ENCODE results near the gene DCK.

DCK gene

GRCh38 chr4:71062436-71062835 lies 69.0 kb downstream of the DCK start:
- Histone ChIP-seq H3K36me3 (ENCODE audit: control insufficient read depth in 1 of 2, insufficient read depth in 2 of 2, low read depth in 1 of 2, low read length in 2 of 2) (no peaks in the 10 kb centered on the region), H4K8ac (ENCODE audit: low read length) (no peak overlapping the region), H4K91ac (ENCODE audit: low read length) (no peak overlapping the region), H2AFZ (ENCODE audit: low read depth, low read length) (no peak overlapping the region), H3K4ac (ENCODE audit: low read depth in 1 of 2, low read length in 2 of 2) (no peak overlapping the region), H3K4me2 (ENCODE audit: low read length, poor library complexity, severe bottlenecking) (no peak overlapping the region), H3K9me3 (ENCODE audit: control insufficient read depth, low read length) (no peaks in the 10 kb centered on the region), H3K18ac (ENCODE audit: low read depth in 1 of 2, low read length in 2 of 2) (no peak overlapping the region), H3K27ac (ENCODE audit: low read length, poor library complexity, severe bottlenecking) (no peak overlapping the region), H3K14ac (ENCODE audit: low read length in 2 of 2) (no peak overlapping the region), H2BK15ac (ENCODE audit: low read depth, poor library complexity, severe bottlenecking) (no peak overlapping the region), H3K27me3 (ENCODE audit: control insufficient read depth in 1 of 2, insufficient read depth in 1 of 2, low read length in 2 of 2) (no peaks in the 10 kb centered on the region), H2AK5ac (ENCODE audit: low read length, severe bottlenecking) (no peak overlapping the region), H3K9ac (ENCODE audit: low read length) (no peak overlapping the region), H3K79me1 (replicated peaks; ENCODE audit: low read length, poor library complexity, severe bottlenecking) (no peaks in the 10 kb centered on the region), H3K23ac (ENCODE audit: low read length in 2 of 2) (no peak overlapping the region), H3K4me1 (ENCODE audit: control insufficient read depth, insufficient read depth, low read depth, low read length) (no peaks in the 10 kb centered on the region), H2BK120ac (ENCODE audit: low read depth, low read length) (no peak overlapping the region), H3K4me3 (ENCODE audit: insufficient read depth in 1 of 2, low read depth in 1 of 2, low read length in 2 of 2) (no peak overlapping the region), H2BK12ac (ENCODE audit: low read length in 2 of 2) (no peak overlapping the region), H2BK5ac (ENCODE audit: low read depth, low read length, poor library complexity, severe bottlenecking) (no peak overlapping the region)
- DNase-seq = no peak
- no CpG with 5 or more reads among the region's 2 CpGs for WGBS

GRCh38 chr4:71063711-71064110 lies 70.3 kb downstream of the DCK start:
- no peak overlapping the region for H2AFZ ChIP-seq (ENCODE audit: low read depth, low read length)
- H4K91ac ChIP-seq (ENCODE audit: low read length) = no peak overlapping the region
- H2BK120ac ChIP-seq (ENCODE audit: low read depth, low read length) = no peak overlapping the region
- no peak overlapping the region for H2BK15ac ChIP-seq (ENCODE audit: low read depth, poor library complexity, severe bottlenecking)
- H3K36me3 ChIP-seq (ENCODE audit: control insufficient read depth in 1 of 2, insufficient read depth in 2 of 2, low read depth in 1 of 2, low read length in 2 of 2) = no peaks in the 10 kb centered on the region
- H3K4me2 ChIP-seq (ENCODE audit: low read length, poor library complexity, severe bottlenecking) = no peak overlapping the region
- no peak overlapping the region for H2BK5ac ChIP-seq (ENCODE audit: low read depth, low read length, poor library complexity, severe bottlenecking)
- no peak overlapping the region for H3K4me3 ChIP-seq (ENCODE audit: insufficient read depth in 1 of 2, low read depth in 1 of 2, low read length in 2 of 2)
- no peak overlapping the region for H3K4ac ChIP-seq (ENCODE audit: low read depth in 1 of 2, low read length in 2 of 2)
- H3K27me3 ChIP-seq (ENCODE audit: control insufficient read depth in 1 of 2, insufficient read depth in 1 of 2, low read length in 2 of 2) = no peaks in the 10 kb centered on the region
- no peak overlapping the region for H4K8ac ChIP-seq (ENCODE audit: low read length)
- no peak overlapping the region for H3K23ac ChIP-seq (ENCODE audit: low read length in 2 of 2)
- H3K79me1 ChIP-seq (replicated peaks; ENCODE audit: low read length, poor library complexity, severe bottlenecking) = no peaks in the 10 kb centered on the region
- no peaks in the 10 kb centered on the region for H3K9me3 ChIP-seq (ENCODE audit: control insufficient read depth, low read length)
- H3K9ac ChIP-seq (ENCODE audit: low read length) = no peak overlapping the region
- H2BK12ac ChIP-seq (ENCODE audit: low read length in 2 of 2) = no peak overlapping the region
- H3K18ac ChIP-seq (ENCODE audit: low read depth in 1 of 2, low read length in 2 of 2) = no peak overlapping the region
- no peak for DNase-seq
- no peak overlapping the region for H2AK5ac ChIP-seq (ENCODE audit: low read length, severe bottlenecking)
- H3K4me1 ChIP-seq (ENCODE audit: control insufficient read depth, insufficient read depth, low read depth, low read length) = no peaks in the 10 kb centered on the region
- no peak overlapping the region for H3K27ac ChIP-seq (ENCODE audit: low read length, poor library complexity, severe bottlenecking)
- WGBS = 87% methylated on average over 1 of the region's 1 CpG
- no peak overlapping the region for H3K14ac ChIP-seq (ENCODE audit: low read length in 2 of 2)

- Histone ChIP-seq H3K79me1 (replicated peaks; ENCODE audit: low read length, poor library complexity, severe bottlenecking) (no peaks in the 10 kb centered on the region), H3K27me3 (ENCODE audit: control insufficient read depth in 1 of 2, insufficient read depth in 1 of 2, low read length in 2 of 2) (no peaks in the 10 kb centered on the region), H2AK5ac (ENCODE audit: low read length, severe bottlenecking) (no peak overlapping the region), H2BK120ac (ENCODE audit: low read depth, low read length) (no peak overlapping the region), H3K4me1 (ENCODE audit: control insufficient read depth, insufficient read depth, low read depth, low read length) (no peaks in the 10 kb centered on the region), H3K18ac (ENCODE audit: low read depth in 1 of 2, low read length in 2 of 2) (no peak overlapping the region), H3K36me3 (ENCODE audit: control insufficient read depth in 1 of 2, insufficient read depth in 2 of 2, low read depth in 1 of 2, low read length in 2 of 2) (no peaks in the 10 kb centered on the region), H3K4me2 (ENCODE audit: low read length, poor library complexity, severe bottlenecking) (no peak overlapping the region), H3K4me3 (ENCODE audit: insufficient read depth in 1 of 2, low read depth in 1 of 2, low read length in 2 of 2) (no peak overlapping the region), H3K23ac (ENCODE audit: low read length in 2 of 2) (no peak overlapping the region), H2BK12ac (ENCODE audit: low read length in 2 of 2) (no peak overlapping the region), H2AFZ (ENCODE audit: low read depth, low read length) (no peak overlapping the region), H3K9ac (ENCODE audit: low read length) (no peak overlapping the region), H3K9me3 (ENCODE audit: control insufficient read depth, low read length) (no peaks in the 10 kb centered on the region), H4K91ac (ENCODE audit: low read length) (no peak overlapping the region), H4K8ac (ENCODE audit: low read length) (no peak overlapping the region), H3K14ac (ENCODE audit: low read length in 2 of 2) (no peak overlapping the region), H2BK15ac (ENCODE audit: low read depth, poor library complexity, severe bottlenecking) (no peak overlapping the region), H3K4ac (ENCODE audit: low read depth in 1 of 2, low read length in 2 of 2) (no peak overlapping the region), H2BK5ac (ENCODE audit: low read depth, low read length, poor library complexity, severe bottlenecking) (no peak overlapping the region), H3K27ac (ENCODE audit: low read length, poor library complexity, severe bottlenecking) (no peak overlapping the region)
- DNase-seq = no peak
- 90% methylated on average over 3 of the region's 6 CpGs for WGBS
These were observed 71.1 kb downstream of the DCK start for GRCh38 chr4:71064521-71064920.

GRCh38 chr4:71065991-71066510 lies 72.6 kb downstream of the DCK start:
- DNase-seq = no peak
- no peaks in the 10 kb centered on the region for H3K4me1 ChIP-seq (ENCODE audit: control insufficient read depth, insufficient read depth, low read depth, low read length)
- H2BK5ac ChIP-seq (ENCODE audit: low read depth, low read length, poor library complexity, severe bottlenecking) = no peak overlapping the region
- no peak overlapping the region for H3K18ac ChIP-seq (ENCODE audit: low read depth in 1 of 2, low read length in 2 of 2)
- no peak overlapping the region for H2AK5ac ChIP-seq (ENCODE audit: low read length, severe bottlenecking)
- no peaks in the 10 kb centered on the region for H3K79me1 ChIP-seq (replicated peaks; ENCODE audit: low read length, poor library complexity, severe bottlenecking)
- no peak overlapping the region for H3K4ac ChIP-seq (ENCODE audit: low read depth in 1 of 2, low read length in 2 of 2)
- H4K91ac ChIP-seq (ENCODE audit: low read length) = no peak overlapping the region
- no peak overlapping the region for H4K8ac ChIP-seq (ENCODE audit: low read length)
- H3K14ac ChIP-seq (ENCODE audit: low read length in 2 of 2) = no peak overlapping the region
- no peak overlapping the region for H3K27ac ChIP-seq (ENCODE audit: low read length, poor library complexity, severe bottlenecking)
- H2BK15ac ChIP-seq (ENCODE audit: low read depth, poor library complexity, severe bottlenecking) = no peak overlapping the region
- no peak overlapping the region for H2BK120ac ChIP-seq (ENCODE audit: low read depth, low read length)
- H2AFZ ChIP-seq (ENCODE audit: low read depth, low read length) = no peak overlapping the region
- no peaks in the 10 kb centered on the region for H3K9me3 ChIP-seq (ENCODE audit: control insufficient read depth, low read length)
- no peak overlapping the region for H3K9ac ChIP-seq (ENCODE audit: low read length)
- H3K36me3 ChIP-seq (ENCODE audit: control insufficient read depth in 1 of 2, insufficient read depth in 2 of 2, low read depth in 1 of 2, low read length in 2 of 2) = no peaks in the 10 kb centered on the region
- no peak overlapping the region for H3K4me2 ChIP-seq (ENCODE audit: low read length, poor library complexity, severe bottlenecking)
- no peak overlapping the region for H2BK12ac ChIP-seq (ENCODE audit: low read length in 2 of 2)
- no peaks in the 10 kb centered on the region for H3K27me3 ChIP-seq (ENCODE audit: control insufficient read depth in 1 of 2, insufficient read depth in 1 of 2, low read length in 2 of 2)
- H3K4me3 ChIP-seq (ENCODE audit: insufficient read depth in 1 of 2, low read depth in 1 of 2, low read length in 2 of 2) = no peak overlapping the region
- no CpG with 5 or more reads among the region's 2 CpGs for WGBS
- no peak overlapping the region for H3K23ac ChIP-seq (ENCODE audit: low read length in 2 of 2)

All from mesenchymal stem cell (in vitro differentiated cells and primary cell).